Measurements from ENCODE around the gene SMIM30.
A peak's percentile ranks its signal among the peaks of the same experiment; 100 is the strongest.
"Not testable (repeated sequence)": the region's sequence is repeated elsewhere in the genome, so short reads cannot be mapped to it uniquely, and the experiment has no call there.

Gene SMIM30

GRCh38 chr7:113118074-113118959 lies at the start of gene SMIM30:
TSS of gene SMIM30 (minus strand) at chr7:113118554. CDS start at chr7:113117578, 976 bp downstream.
- DNase-seq, result peak; percentile 75 to 89

GRCh38 chr7:113166176-113166575 lies 47.8 kb upstream of the SMIM30 start:
- not testable (repeated sequence) for DNase-seq

GRCh38 chr7:113161050-113161449 lies 42.7 kb upstream of the SMIM30 start:
- no peak for DNase-seq

- peak in 1 of 2 experiments; percentile 66 for DNase-seq
Measured at GRCh38 chr7:113159746-113160339, 41.5 kb upstream of the SMIM30 start.

GRCh38 chr7:113158756-113159155 lies 40.4 kb upstream of the SMIM30 start:
- DNase-seq, result no peak

- no peak for DNase-seq
Measured at GRCh38 chr7:113154117-113154516, 35.8 kb upstream of the SMIM30 start.

GRCh38 chr7:113144817-113145216 lies 26.5 kb upstream of the SMIM30 start:
- DNase-seq, result no peak

GRCh38 chr7:113143486-113144257 lies 25.3 kb upstream of the SMIM30 start:
- DNase-seq, result no peak

- DNase-seq, result no peak
Measured at GRCh38 chr7:113142385-113143119, 24.2 kb upstream of the SMIM30 start.

- DNase-seq, result no peak
Measured at GRCh38 chr7:113141803-113142202, 23.4 kb upstream of the SMIM30 start.

GRCh38 chr7:113140956-113141355 lies 22.6 kb upstream of the SMIM30 start:
- no peak for DNase-seq

GRCh38 chr7:113137241-113137640 lies 18.9 kb upstream of the SMIM30 start:
- DNase-seq, result no peak

- DNase-seq, result no peak
Measured at GRCh38 chr7:113134025-113134424, 15.7 kb upstream of the SMIM30 start.

GRCh38 chr7:113131367-113131766 lies 13.0 kb upstream of the SMIM30 start:
- no peak for DNase-seq

- no peak for DNase-seq
Measured at GRCh38 chr7:113128031-113128430, 9.7 kb upstream of the SMIM30 start.

- no peak for DNase-seq
Measured at GRCh38 chr7:113125728-113126127, 7.4 kb upstream of the SMIM30 start.

- DNase-seq, result peak; percentile 3 to 54
Measured at GRCh38 chr7:113122744-113123143, 4.4 kb upstream of the SMIM30 start.

- DNase-seq, result no peak
Measured at GRCh38 chr7:113120647-113121046, 2.3 kb upstream of the SMIM30 start.

GRCh38 chr7:113119429-113119828 lies 1.1 kb upstream of the SMIM30 start:
- no peak for DNase-seq

GRCh38 chr7:113117374-113117774 lies 980 bp downstream of the SMIM30 start:
- DNase-seq, result not testable (repeated sequence)

- peak in 1 of 2 experiments; percentile 24 for DNase-seq
Measured at GRCh38 chr7:113113912-113114311, 4.4 kb downstream of the SMIM30 start.

GRCh38 chr7:113109718-113110117 lies 8.6 kb downstream of the SMIM30 start:
- DNase-seq, result no peak

GRCh38 chr7:113100121-113100603 lies 18.2 kb downstream of the SMIM30 start:
- no peak for DNase-seq

Measured in NCI-H524 (cell line).